Cardiac muscle cell (in vitro differentiated cells and primary cell): ENCODE data around the gene LAMA4. TPM values are rescaled to one million over a fixed set of nuclear protein-coding genes. Genes with fewer than 3 reads are reported as not detected.

Experiments used
- DNase-seq, 2 donors: peaks; one replicate each; pipeline versions ENCODE4 v3.0.0 to v3.0.0-alpha.2; 2010 to 2017; ENCODE audit warnings: low read depth in 1 of 2, low spot score in 1 of 2
- H3K27ac ChIP-seq: fragments of 200-600 bp; sonication (generic); 2 replicates; pipeline ENCODE4 v1.5.1; 2016
- H3K27me3 ChIP-seq: fragments of 200-600 bp; sonication (generic); 2 replicates; pipeline ENCODE4 v1.6.0; 2016; ENCODE audit warnings: control low read depth
- H3K36me3 ChIP-seq: fragments of 200-600 bp; sonication (generic); 2 replicates; pipeline ENCODE4 v1.5.1; 2016; ENCODE audit warnings: control low read depth
- H3K4me1 ChIP-seq: fragments of 200-600 bp; sonication (generic); 2 replicates; pipeline ENCODE4 v1.8.1; 2017; ENCODE audit warnings: low read depth, mild to moderate bottlenecking, mixed run types
- H3K4me3 ChIP-seq: fragments of 200-600 bp; sonication (generic); 2 replicates; pipeline ENCODE4 v1.5.1; 2016; ENCODE audit warnings: mild to moderate bottlenecking
- H3K9me3 ChIP-seq: fragments of 200-600 bp; sonication (generic); 2 replicates; pipeline ENCODE4 v1.5.1; 2017; ENCODE audit warnings: low read depth, mild to moderate bottlenecking, control low read depth
- CTCF ChIP-seq: IDR thresholded peaks from 2 replicates; pipeline ENCODE4 v1.5.1; 2012; ENCODE audit warnings: low read depth, mild to moderate bottlenecking, low read length
- polyA plus RNA-seq: library from polyadenylated mRNA; unstranded; fragments of >200 nt; fragmentation: Nextera tagmentation; extraction: Ambion mirVana; gene quantifications from 2 replicates; pipeline ENCODE4 v1.2.1, GENCODE V29; 2016
- total RNA-seq: library from RNA; depleted of rRNA; stranded (reverse); fragments of >200 nt; gene quantifications from 2 replicates; pipeline ENCODE4 v1.2.3, GENCODE V29; 2016

LAMA4 gene
- total and polyA plus RNA-seq, 2 experiments from 2014 or later, result 162 to 304 TPM

GRCh38 chr6:112283621-112284020, 29.3 kb upstream of the LAMA4 start:
- H3K4me3 ChIP-seq, result no peak overlapping the region
- no peaks in the 10 kb centered on the region for H3K27me3 ChIP-seq
- H3K36me3 ChIP-seq, result no peaks in the 10 kb centered on the region
- TF ChIP-seq CTCF, result no peak
- peaks cover 42% of the 10 kb centered on the region for H3K4me1 ChIP-seq
- no peaks in the 10 kb centered on the region for H3K9me3 ChIP-seq
- H3K27ac ChIP-seq, result no peak overlapping the region
- DNase-seq, result no peak

GRCh38 chr6:112281821-112282615, 27.7 kb upstream of the LAMA4 start:
- TF ChIP-seq CTCF, result peak; percentile 47
- Histone ChIP-seq H3K27ac (peak overlapping the region; percentile 74), H3K4me3 (no peak overlapping the region), H3K4me1 (peaks cover 40% of the 10 kb centered on the region), H3K27me3 (no peaks in the 10 kb centered on the region), H3K9me3 (no peaks in the 10 kb centered on the region), H3K36me3 (no peaks in the 10 kb centered on the region)
- DNase-seq, result peak; percentile 79 to 91

- DNase-seq, result peak in 1 of 2 donors; percentile 38
- no peak for TF ChIP-seq CTCF
- Histone ChIP-seq H3K9me3 (no peaks in the 10 kb centered on the region), H3K27ac (no peak overlapping the region), H3K27me3 (no peaks in the 10 kb centered on the region), H3K4me1 (peaks cover 40% of the 10 kb centered on the region), H3K36me3 (no peaks in the 10 kb centered on the region), H3K4me3 (no peak overlapping the region)
Measured at GRCh38 chr6:112279031-112279935, 24.9 kb upstream of the LAMA4 start.

GRCh38 chr6:112275365-112275764, 21.0 kb upstream of the LAMA4 start:
- no peak for DNase-seq
- no peaks in the 10 kb centered on the region for H3K27me3 ChIP-seq
- no peaks in the 10 kb centered on the region for H3K36me3 ChIP-seq
- TF ChIP-seq CTCF, result no peak
- no peak overlapping the region for H3K4me3 ChIP-seq
- H3K9me3 ChIP-seq, result no peaks in the 10 kb centered on the region
- H3K27ac ChIP-seq, result no peak overlapping the region
- H3K4me1 ChIP-seq, result peaks cover 20% of the 10 kb centered on the region

GRCh38 chr6:112274774-112275173, 20.4 kb upstream of the LAMA4 start:
- TF ChIP-seq CTCF, result no peak
- Histone ChIP-seq H3K36me3 (no peaks in the 10 kb centered on the region), H3K27me3 (no peaks in the 10 kb centered on the region), H3K9me3 (no peaks in the 10 kb centered on the region), H3K4me3 (no peak overlapping the region), H3K4me1 (peaks cover 14% of the 10 kb centered on the region), H3K27ac (no peak overlapping the region)
- no peak for DNase-seq
